Islet precursor cell (in vitro differentiated cells): ENCODE measurements around the gene REXO5.

Experiments
- DNase-seq: peaks from one replicate; pipeline ENCODE4 v3.0.0-alpha.2; 2018

REXO5 gene

DNA sequence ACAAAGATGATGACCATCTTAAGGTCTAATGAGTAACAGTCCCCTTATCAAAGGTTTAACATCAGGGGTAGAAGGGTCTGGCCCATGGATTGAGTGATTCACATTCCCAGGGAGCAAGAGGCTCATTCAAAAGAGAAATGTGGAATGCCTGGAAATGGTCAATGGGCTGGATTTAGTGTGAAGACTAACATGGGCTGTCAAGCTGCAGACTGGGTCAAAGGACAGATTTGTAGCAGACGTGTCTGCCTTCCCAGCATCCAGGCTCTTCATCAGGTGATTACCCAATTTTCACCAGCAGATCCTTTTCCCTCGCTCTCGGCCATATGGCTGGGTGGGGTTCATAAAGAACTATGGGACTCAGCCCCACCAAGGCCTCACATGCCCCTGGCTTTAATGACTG is 67.0 kb downstream of the REXO5 start:
- DNase-seq = peak; percentile 63

DNA sequence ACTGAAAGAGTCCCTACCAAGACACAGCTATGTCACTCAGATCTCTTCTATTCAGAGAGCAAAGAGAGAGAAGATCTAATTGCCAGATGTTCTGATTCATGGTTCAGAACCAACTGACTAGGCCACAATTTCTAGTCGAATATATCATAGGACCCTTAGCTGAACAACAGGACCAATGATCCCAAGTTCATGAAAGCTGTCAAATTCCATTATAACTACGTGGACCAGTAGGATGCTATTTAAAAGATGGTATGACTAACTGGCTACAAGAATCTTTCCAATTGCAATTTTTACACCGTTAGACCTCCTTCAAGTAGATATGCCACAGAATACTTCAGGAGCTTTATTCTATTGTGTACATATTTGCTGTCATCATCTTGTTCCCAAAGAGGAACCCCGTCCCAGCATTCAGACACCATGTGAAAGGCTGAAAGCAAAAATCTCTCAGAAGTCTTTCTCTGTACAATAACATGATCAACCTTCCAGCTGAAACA is 67.8 kb downstream of the REXO5 start:
- DNase-seq = no peak

DNA sequence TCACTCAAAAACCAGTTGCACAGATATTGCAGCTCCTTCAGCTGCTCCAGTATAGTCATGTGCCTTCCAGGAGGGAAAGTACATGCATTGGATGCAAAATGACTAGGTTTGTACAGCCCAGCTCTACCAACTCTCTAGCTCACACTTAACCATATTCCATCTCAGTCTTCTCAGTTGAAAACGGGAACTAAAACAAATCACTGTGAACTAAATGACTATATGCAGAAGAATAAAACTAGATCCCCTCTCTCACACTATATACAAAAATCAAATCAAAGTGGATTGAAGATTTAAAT is 69.0 kb downstream of the REXO5 start:
- DNase-seq = no peak

DNA sequence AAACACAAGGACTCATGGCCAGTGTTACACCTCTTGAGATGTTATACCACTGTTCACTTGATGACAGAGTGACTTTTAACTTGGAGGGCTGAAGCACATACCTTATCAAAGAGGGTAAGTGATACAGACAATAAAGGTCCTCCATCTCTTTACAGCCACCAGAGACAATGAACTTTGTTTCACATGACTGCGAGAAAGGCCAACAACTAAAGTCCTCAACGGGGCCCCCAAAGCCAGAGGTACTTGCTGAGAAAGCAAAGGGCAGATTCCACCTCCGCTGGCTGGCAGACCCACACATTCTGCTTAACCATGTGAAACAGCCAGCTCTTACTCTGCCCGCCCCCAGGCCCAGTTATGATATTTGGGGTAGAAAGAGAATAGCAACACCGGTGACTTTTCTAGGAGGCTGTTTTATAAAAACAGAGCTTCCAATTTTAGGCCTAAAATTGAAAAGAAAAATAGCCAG is 72.4 kb downstream of the REXO5 start:
- no peak for DNase-seq

DNA sequence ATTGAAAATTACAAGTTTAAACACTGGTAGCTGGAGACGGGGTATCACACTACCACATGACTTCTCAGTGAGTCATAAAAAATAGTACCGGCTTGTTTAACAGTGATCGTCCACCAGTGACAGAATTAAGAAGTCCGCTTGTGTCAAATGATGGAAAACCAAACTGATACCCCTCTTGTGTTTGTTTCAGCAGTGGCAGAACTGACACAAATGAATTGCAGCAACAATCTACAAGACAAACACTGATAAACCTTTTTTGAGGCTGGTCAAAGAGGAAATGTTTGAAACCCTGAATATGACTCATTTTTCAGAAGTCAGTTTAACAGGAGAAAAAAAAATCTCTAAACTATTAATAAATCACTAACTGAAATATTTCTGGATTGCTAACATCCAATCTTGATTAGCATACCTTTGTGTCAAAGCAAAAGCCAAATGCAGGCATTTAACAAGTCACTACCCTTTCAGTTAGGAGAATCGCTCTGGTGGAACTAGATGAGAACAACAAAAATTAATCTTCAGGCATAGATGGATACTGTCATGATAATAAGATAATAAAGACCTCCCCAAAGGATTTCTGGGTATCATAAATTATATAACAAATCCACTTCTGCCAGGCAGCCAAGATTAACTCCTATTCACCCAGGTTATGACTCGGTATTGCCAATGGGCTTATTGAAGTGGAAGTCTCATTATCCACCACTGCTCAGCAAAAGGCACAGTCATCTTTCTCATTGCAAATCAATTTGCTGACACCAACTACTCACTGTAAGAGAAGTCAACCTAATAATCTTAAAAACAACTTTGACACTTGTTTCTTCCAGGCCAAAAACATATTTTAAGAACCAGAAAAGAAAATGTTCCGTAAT is 73.1 kb downstream of the REXO5 start:
- no peak for DNase-seq

DNA sequence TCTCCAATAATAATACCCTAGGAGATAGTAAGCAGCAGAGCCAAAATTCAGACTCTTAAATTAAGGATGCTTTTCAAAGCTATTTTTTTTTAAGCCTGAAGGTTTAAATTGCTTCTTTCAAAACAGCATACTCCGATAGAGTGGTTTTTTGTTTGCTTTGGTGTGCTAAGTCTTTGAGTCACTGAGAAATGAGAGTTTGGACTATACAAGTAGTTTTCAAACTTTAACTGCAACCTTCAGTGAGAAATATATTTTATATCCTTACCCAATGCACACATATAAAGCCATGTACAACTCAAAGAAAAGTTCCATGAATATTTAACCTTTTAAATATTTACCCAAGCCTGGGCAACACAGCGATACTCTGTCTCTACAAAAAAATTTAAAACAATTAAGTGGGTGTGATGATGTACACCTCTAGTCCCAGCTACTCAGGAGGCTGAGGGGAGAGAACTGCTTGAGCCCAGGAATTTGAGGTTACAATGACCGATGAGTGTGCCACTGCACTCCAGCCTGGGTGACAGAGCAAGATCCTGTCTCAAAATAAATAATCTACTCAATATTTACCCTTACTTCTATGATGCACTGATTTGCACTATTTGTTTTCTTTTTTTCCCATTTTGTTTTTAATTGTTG is 74.7 kb downstream of the REXO5 start:
- no peak for DNase-seq

DNA sequence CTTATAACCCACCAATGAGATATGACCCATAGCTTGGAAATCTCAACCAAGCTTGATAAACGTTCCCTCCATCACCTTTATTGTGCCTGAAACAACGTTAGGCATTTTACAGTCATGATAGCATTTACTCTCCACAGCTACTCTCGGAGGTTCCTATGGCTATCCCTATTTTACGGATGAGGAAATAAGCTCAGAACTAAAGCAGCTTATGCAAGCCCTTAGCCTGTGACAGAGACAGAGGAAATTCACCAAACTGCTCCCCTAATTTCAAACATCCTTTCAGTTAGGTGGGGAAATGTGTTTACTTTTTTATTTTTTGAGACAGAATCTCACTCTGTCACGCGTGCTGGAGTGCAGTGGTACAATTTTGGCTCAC is 75.2 kb downstream of the REXO5 start:
- DNase-seq = no peak

DNA sequence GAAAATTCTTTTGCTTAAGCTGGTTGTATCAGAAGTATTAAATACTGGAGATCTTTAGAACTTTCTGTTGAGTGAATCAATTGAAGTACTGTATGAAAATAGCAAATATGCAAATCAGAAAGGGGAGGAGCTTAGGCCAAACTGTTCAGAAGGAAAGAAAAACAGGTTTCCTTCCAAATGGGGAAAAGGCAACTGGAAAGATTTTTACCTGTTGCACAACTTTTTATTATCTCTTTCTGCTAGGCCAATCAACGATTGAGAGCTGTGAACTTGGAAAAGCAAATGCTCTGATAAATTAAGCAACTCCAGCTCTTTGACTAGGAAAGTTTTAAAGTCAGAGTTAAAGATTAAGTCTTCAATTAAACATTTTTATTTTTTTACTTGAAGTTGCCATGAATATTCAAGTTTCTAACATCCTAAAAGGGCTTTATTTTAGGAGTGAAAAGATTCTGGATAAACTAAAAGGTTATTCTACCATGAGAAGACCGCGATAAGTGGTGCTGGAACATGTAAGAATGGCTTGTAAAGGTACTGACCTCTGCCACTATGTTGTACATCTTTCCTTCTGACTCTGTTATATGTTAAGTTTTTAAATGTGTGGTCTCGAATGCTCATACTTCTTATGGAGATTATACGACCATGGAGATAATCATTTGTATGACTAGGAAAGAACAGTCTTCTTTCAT is 77.4 kb downstream of the REXO5 start:
- DNase-seq = no peak

DNA sequence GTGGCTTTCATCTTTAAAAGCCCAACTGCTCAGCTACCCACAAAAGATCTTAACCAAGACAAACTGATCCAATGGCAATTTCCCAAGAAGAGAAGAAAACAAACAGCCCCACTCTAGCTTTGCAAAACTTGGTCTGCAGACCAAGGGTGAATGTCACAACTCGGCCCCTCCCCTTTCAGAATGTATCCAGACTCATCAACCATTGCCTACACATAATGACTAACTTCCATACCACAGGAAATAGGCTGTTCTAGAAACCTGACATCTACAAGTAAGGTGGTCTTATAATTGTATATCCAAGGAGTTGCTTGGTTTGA is 77.9 kb downstream of the REXO5 start:
- no peak for DNase-seq

DNA sequence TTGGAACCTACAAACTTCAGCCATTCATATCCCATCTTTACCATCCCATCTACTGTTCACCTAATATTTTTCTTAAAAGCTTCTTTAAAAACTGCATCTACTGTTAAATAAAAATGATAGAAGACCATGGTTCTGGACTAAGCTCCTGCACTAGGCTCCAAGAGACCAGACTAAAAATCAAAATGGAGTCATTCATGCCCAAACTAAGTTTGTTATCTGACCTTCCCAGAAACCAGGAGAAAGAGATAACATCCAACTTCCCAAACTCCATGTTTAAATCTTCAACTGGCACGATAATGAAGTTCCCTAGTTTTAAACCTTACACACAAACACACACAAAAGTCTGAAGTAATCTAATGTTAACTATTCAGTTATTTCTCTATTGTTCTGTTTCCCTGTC is 80.0 kb downstream of the REXO5 start:
- DNase-seq = no peak

DNA sequence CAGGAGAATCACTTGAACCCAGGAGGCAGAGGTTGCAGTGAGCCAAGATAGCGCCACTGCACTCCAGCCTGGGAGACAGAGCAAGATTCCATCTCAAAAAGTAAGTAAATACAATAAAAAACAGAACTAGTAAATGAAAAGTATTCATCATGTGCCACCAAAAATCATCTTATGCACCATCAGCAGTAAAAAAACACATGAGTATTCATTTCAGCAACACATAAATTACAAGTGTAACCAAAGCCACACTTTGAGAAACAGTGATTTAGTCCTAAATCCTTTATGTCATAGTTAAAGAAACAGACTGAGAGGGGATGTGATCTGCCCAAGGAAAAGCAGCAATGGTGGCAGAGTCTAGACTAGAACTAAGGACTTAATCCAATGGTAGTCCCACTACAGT is 80.9 kb downstream of the REXO5 start:
- no peak for DNase-seq

DNA sequence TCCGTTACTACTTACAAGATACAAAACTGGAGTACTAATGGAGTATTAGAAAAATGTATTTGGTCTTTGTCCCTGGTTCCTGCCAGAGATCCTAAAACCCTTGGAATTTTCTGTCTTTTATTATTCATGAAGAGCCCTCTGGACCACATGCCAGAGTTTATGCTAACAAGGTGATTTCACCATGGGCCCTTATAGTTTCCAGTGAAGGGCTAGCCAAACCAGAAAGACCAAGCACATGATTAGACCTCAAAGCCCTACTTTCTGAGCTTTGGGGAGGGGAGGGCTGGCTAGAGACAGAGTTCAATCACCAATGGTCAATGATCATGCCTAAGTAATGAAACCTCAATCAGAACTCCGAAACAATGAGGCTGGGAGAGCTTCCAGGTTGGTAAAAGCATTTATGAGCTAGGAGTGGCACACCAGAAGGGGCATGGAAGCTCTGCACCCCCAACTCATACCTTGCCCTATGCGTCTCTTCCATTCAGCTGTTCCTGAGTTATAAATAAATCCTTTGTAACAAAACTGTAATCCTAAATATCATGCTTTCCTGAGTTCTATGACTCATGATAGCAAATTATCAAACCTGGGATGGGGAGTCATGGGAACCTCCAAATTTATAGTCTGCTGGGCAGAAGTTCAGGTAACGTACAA is 83.4 kb downstream of the REXO5 start:
- no peak for DNase-seq

DNA sequence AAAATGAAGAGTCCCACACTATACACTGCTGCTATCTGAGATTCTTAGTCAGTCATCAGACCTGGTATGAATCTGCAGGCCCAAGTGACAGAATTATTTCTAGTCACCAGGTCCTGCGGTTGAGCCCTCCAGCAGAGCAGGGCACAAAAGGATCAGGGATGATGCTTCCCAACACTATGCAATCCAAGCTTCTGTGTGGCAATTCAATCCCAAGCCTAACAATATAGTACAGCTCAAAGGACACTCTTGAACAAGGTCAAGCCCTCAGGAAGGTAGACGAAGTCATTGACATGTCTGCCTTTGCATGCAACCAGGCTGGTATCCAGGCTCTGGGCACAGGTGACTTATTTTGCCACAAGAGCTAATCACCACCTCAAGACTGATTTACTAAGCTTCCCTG is 88.1 kb downstream of the REXO5 start:
- DNase-seq = no peak

DNA sequence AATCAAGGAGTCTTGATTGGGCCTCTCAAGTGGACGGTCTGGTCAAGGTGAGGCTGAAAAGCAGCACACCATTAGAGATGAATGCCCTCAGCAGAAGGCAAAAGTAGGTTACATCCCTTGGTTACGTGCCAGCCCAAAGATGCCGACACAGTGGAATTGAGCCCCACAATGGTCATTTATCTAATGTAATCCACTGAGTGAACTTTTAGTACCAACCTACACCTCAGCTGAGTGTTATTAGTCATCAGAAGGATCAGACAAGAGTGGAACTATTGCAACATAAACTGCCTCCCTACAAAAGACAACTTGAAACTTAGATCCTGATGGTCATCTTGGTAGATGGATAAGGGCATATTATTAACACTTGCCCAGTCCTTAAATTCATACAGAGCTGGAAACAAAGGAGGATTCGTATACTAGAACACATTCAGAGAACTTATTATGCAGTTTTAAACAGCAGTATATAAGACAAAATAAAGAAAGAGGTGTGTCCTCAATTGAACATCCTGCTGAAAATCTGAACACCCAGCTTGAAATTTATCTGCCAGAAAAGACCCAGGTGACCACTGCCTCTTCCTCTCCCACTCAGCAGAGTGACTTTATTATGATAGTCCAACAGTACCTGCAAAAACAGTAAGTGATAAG is 91.0 kb downstream of the REXO5 start:
- DNase-seq = no peak

DNA sequence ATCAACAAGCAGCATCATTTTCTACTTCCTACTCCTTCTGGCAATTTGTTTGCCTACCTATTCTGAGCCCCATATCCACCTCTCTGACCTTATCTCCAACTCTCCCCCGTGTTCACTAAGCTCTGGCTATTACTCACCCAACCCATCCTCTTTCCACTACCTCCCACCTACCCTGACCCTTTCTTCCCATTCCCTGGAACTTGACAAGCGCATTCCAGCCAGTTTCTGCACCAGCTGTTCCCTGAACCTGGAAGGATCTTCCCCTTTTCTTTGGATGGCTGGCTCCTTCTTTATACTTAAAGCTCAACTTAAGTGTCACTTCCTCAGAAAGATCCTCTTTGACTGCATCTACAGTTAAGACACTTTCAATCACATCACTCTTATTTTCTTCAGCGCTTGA is 91.6 kb downstream of the REXO5 start:
- peak; percentile 65 for DNase-seq

DNA sequence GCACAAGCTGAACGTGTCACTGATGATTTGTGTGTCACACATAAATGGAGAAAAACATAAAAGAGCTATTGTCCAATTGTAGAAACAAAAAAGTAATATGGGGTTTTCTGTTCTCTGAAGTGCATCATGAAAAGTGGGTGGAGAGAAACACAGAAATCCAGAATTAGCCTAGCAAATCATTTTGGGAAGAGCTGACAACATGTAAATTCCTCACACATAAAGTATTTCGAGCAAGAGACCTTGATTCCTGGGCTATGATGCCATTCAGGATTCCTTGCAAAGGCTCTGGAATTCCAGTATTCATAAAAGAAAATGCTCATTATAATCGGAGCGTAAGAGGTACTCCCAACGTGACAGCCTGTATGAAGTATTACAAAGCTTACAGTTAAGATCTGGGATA is 92.7 kb downstream of the REXO5 start:
- DNase-seq = no peak
